WI38 (cell line): ENCODE results near the gene TMEM106C.

Experiments
- H3K4me3 ChIP-seq: 2 replicates; pipeline ENCODE4 v1.5.1; 2011; ENCODE audit warnings: low read depth, mild to moderate bottlenecking, control low read depth, low read length
- CTCF ChIP-seq: IDR thresholded peaks from 2 replicates; pipeline ENCODE4 v1.5.1; 2012; ENCODE audit warnings: low read depth, mild to moderate bottlenecking, control low read depth, low read length

TMEM106C gene

GRCh38 chr12:48010366-48010970 lies 47.1 kb downstream of the TMEM106C start:
- TF ChIP-seq CTCF, result no peak
- H3K4me3 ChIP-seq, result no peak overlapping the region

DNA sequence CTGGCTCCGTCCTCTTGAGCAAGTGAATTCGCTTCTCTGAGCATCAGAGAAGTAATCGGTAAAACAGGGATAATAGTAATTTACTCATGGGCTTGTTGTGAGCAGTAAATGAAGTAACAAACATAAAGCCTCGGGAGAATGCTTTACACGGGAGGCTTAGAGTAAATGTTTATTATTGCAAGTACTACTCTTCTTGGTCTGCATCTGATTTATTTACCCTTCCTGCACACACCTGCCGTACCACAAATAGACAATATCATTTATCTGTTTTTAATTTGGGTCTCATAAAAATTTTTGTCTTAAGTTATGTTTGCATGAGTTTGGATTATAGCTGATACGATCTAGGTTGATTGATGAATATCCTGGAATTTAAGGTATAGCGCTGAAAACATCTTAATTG lies 48.7 kb downstream of the TMEM106C start:
- no peak for TF ChIP-seq CTCF
- H3K4me3 ChIP-seq, result no peak overlapping the region

- no peak for TF ChIP-seq CTCF
- no peak overlapping the region for H3K4me3 ChIP-seq
Observed at GRCh38 chr12:48013287-48013686, 49.9 kb downstream of the TMEM106C start.

- no peak for TF ChIP-seq CTCF
Observed at GRCh38 chr12:48015129-48015528, 51.7 kb downstream of the TMEM106C start.

GRCh38 chr12:48015954-48016353 lies 52.6 kb downstream of the TMEM106C start:
- TF ChIP-seq CTCF, result no peak
- no peak overlapping the region for H3K4me3 ChIP-seq

More at GRCh38 chr12:48015129-48015528, 51.7 kb downstream of the TMEM106C start:
- no peak overlapping the region for H3K4me3 ChIP-seq

- no peak for TF ChIP-seq CTCF
- H3K4me3 ChIP-seq, result no peak overlapping the region
Observed at GRCh38 chr12:48016373-48017020, 53.1 kb downstream of the TMEM106C start.

GRCh38 chr12:48017496-48017895 lies 54.1 kb downstream of the TMEM106C start:
- H3K4me3 ChIP-seq, result no peak overlapping the region

More at GRCh38 chr12:48017496-48017895, 54.1 kb downstream of the TMEM106C start:
- no peak for TF ChIP-seq CTCF
